Thoracic aorta (tissue), 2 donors: ENCODE data around the gene SHROOM4. TPM values are rescaled to one million over a fixed set of nuclear protein-coding genes. Genes with fewer than 3 reads are reported as not detected.

Experiments
- ATAC-seq: fragments of 150-250 bp; one replicate; pipeline ENCODE4 v1.8.0; 2017; ENCODE audit warnings: low read depth; ENCODE audit not compliant: insufficient number of reproducible peaks, low FRiP score
- DNase-seq: peaks from one replicate; pipeline ENCODE4 v3.0.0-alpha.2; 2020; ENCODE audit warnings: low spot score
- H3K27ac ChIP-seq, 2 donors: fragments of 200-600 bp; sonication (generic); 1 replicate in 1 of 2; 2 replicates in 1 of 2; pipeline ENCODE4 v1.5.1; 2016; ENCODE audit warnings: mild to moderate bottlenecking in 2 of 2, moderate library complexity in 2 of 2
- H3K27me3 ChIP-seq: fragments of 200-600 bp; sonication (generic); replicated peaks from 2 replicates; pipeline ENCODE4 v1.6.0; 2016; ENCODE audit warnings: mild to moderate bottlenecking; ENCODE audit not compliant: insufficient read depth
- H3K36me3 ChIP-seq: fragments of 200-600 bp; sonication (generic); one replicate; pipeline ENCODE4 v1.5.1; 2016
- H3K4me1 ChIP-seq, 2 donors: fragments of 200-600 bp; sonication (generic); 1 replicate in 1 of 2; 2 replicates in 1 of 2; pipeline versions ENCODE4 v1.5.1 to v1.6.0; 2016; ENCODE audit warnings: low read depth in 2 of 2, mild to moderate bottlenecking in 1 of 2; ENCODE audit not compliant: control insufficient read depth in 1 of 2
- H3K4me3 ChIP-seq: fragments of 200-600 bp; sonication (generic); 2 replicates; pipeline ENCODE4 v1.5.1; 2016; ENCODE audit warnings: mild to moderate bottlenecking
- H3K9me3 ChIP-seq: fragments of 200-600 bp; sonication (generic); 2 replicates; pipeline ENCODE4 v1.5.1; 2016
- total RNA-seq, 2 donors: library from RNA; depleted of rRNA; stranded (reverse); fragments of >200 nt; gene quantifications; one replicate each; pipeline versions ENCODE4 v1.1.0 to v1.2.3, GENCODE V29; 2016
- TF ChIP-seq, protein P1 (sequence below): fragments of 200-600 bp; sonication (generic); IDR thresholded peaks from one replicate; pipeline ENCODE4 v1.5.1; 2019; ENCODE audit warnings: antibody characterized with exemption

SHROOM4 gene
- total RNA-seq, 2 donors from 2014 or later, result 16.0 to 24.2 TPM

DNA sequence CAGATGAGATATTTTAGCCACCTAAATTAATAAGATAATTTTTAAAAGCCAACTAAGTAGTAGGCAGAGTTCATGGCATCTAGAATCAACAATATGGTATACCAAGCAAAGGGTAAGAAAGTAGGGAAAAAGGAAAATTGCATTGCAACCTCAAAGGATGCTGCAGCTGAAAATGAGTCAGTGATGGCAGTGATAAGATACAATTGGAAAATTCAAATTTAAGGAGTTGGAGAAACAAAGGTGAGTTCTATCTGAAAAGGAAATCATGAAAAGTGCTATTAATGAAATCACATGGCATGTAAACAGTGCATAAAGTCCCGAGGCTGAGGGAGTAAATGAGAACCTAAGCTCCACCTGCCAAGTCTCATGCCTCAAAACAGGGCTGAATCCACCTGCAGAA lies 33.9 kb downstream of the SHROOM4 start:
- DNase-seq (no peak), ATAC-seq (no peak)
- no peak overlapping the region for H3K4me3 ChIP-seq
- no peaks in the 10 kb centered on the region for H3K27me3 ChIP-seq
- H3K27ac ChIP-seq, result no peak overlapping the region
- H3K36me3 ChIP-seq, result no peaks in the 10 kb centered on the region
- H3K4me1 ChIP-seq, result no peaks in the 10 kb centered on the region
- TF ChIP-seq, protein P1, sequence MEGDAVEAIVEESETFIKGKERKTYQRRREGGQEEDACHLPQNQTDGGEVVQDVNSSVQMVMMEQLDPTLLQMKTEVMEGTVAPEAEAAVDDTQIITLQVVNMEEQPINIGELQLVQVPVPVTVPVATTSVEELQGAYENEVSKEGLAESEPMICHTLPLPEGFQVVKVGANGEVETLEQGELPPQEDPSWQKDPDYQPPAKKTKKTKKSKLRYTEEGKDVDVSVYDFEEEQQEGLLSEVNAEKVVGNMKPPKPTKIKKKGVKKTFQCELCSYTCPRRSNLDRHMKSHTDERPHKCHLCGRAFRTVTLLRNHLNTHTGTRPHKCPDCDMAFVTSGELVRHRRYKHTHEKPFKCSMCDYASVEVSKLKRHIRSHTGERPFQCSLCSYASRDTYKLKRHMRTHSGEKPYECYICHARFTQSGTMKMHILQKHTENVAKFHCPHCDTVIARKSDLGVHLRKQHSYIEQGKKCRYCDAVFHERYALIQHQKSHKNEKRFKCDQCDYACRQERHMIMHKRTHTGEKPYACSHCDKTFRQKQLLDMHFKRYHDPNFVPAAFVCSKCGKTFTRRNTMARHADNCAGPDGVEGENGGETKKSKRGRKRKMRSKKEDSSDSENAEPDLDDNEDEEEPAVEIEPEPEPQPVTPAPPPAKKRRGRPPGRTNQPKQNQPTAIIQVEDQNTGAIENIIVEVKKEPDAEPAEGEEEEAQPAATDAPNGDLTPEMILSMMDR, result no peak
- H3K9me3 ChIP-seq, result no peaks in the 10 kb centered on the region

DNA sequence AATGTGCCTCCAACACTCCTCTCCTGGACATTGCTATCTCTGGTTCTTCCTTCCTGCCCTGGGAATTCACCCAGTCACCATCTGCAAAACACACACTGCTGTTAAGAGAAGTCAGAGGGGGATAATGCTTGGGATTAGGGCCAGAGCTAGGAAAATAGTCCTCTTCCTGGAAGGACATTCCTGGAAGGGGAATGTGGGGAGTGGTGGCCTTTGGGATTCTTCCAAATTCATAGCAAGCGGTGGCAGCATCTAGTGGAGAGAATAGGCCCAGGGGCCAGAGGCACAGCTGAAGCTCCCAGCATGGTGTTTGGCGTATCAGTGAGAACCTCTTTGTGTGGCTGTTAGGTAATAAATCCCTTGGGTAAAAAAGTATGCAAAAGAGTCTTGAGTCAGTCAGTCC lies 34.3 kb downstream of the SHROOM4 start:
- no peaks in the 10 kb centered on the region for H3K9me3 ChIP-seq
- no peak overlapping the region for H3K4me3 ChIP-seq
- no peak for ATAC-seq
- DNase-seq, result no peak
- H3K4me1 ChIP-seq, result no peaks in the 10 kb centered on the region
- H3K27ac ChIP-seq, result no peak overlapping the region
- TF ChIP-seq, protein P1, result no peak
- no peaks in the 10 kb centered on the region for H3K36me3 ChIP-seq
- no peaks in the 10 kb centered on the region for H3K27me3 ChIP-seq

DNA sequence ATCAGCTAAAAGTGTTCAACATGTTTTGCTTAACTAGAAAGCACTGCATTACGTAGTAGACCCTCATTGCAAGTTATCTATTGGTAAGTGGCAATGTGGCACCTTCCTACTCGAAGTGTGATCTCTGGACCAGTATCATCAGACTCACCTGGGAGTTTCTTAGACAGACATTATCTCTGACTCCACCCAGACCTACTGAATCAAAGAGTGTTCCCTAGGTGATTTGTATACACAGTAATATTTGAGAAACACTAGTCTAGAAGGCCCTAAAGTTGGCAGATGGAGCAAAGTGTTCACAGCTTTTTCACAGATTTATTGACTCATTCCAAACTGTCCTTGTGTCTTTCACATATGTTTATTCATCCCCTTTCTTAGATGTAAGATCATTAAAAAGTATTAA lies 35.7 kb downstream of the SHROOM4 start:
- ATAC-seq (no peak), DNase-seq (no peak)
- TF ChIP-seq, protein P1, result no peak
- Histone ChIP-seq H3K4me1 (no peaks in the 10 kb centered on the region), H3K27me3 (no peaks in the 10 kb centered on the region), H3K36me3 (no peaks in the 10 kb centered on the region), H3K27ac (no peak overlapping the region), H3K9me3 (no peaks in the 10 kb centered on the region), H3K4me3 (no peak overlapping the region)

DNA sequence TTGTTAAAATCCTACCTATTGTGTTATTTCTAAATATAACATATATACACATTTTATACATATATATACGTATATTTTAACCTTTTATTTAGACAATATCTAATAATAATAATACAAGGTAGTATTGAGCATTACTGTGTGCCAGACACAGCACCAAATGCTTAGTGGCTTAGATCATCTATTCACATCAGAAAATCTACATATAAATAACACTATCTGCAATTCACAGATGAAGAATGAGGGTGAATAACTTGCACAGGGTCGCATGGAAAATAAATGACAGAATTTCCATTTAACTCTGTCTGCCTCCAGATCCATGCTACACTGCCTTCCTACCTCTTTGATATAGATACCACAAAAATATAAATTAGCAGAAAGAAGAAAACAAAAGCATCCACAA lies 37.7 kb downstream of the SHROOM4 start:
- no peaks in the 10 kb centered on the region for H3K36me3 ChIP-seq
- DNase-seq, result no peak
- no peak for ATAC-seq
- H3K27ac ChIP-seq, result no peak overlapping the region
- no peaks in the 10 kb centered on the region for H3K9me3 ChIP-seq
- H3K27me3 ChIP-seq, result no peaks in the 10 kb centered on the region
- TF ChIP-seq, protein P1, result no peak
- H3K4me3 ChIP-seq, result no peak overlapping the region
- H3K4me1 ChIP-seq, result no peaks in the 10 kb centered on the region

DNA sequence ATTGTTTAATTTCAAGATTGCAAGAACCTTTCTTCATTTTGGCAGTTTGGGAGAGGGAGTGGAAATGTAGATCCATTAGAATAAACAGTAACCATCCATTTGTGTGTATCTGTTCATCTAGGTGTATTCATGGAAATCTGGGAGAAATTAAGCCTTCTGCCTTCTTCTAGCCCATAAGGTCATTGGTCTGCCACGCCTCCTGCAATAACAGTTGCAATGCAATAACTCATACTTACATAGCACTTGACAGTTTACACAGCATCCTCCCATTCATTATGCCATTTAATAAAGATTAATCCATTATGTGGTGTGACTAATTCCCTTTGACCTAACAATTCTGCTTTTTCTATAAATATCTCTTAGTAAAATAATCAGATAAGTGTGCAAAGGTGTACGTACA lies 42.6 kb downstream of the SHROOM4 start:
- no peak for ATAC-seq
- TF ChIP-seq, protein P1, result no peak
- Histone ChIP-seq H3K9me3 (no peaks in the 10 kb centered on the region), H3K27me3 (no peaks in the 10 kb centered on the region), H3K4me3 (no peak overlapping the region), H3K27ac (no peak overlapping the region), H3K4me1 (no peaks in the 10 kb centered on the region), H3K36me3 (no peaks in the 10 kb centered on the region)
- no peak for DNase-seq
